Activated CD4-positive, alpha-beta T cell treated with anti-CD3 and anti-CD28 coated beads, Interleukin-2, amount 10 ng/mL, durations not matched to agents 7 days and 5 days (primary cell): Measurements from ENCODE around the gene RTN4RL1. TPM values are rescaled to one million over a fixed set of nuclear protein-coding genes. Genes with fewer than 3 reads are reported as not detected.

Experiments used
- CTCF ChIA-PET: fragments of 350-600 bp; sonication (Branson Sonifier 250); formaldehyde crosslinking; loops from one replicate; lab custom pipeline; 2021; ENCODE audit warnings: antibody characterized with exemption; lab: Charles Lee
- POLR2A ChIA-PET: fragments of 350-600 bp; sonication (Branson Sonifier 250); formaldehyde crosslinking; loops from one replicate; lab custom pipeline; 2021; ENCODE audit warnings: antibody characterized with exemption; lab: Charles Lee
- DNase-seq: peaks from one replicate; pipeline ENCODE4 v3.0.0-alpha.2; 2020
- H3K27ac Mint-ChIP-seq: one replicate; pipeline ENCODE4 v1.8.0; 2021; ENCODE audit warnings: mild to moderate bottlenecking, moderate library complexity, mixed read lengths
- H3K27me3 Mint-ChIP-seq: one replicate; pipeline ENCODE4 v1.8.0; 2021; ENCODE audit warnings: mixed read lengths
- H3K36me3 Mint-ChIP-seq: one replicate; pipeline ENCODE4 v1.8.0; 2021; ENCODE audit warnings: low read depth, mixed read lengths
- H3K4me1 Mint-ChIP-seq: one replicate; pipeline ENCODE4 v1.8.0; 2021; ENCODE audit warnings: mixed read lengths
- H3K4me3 Mint-ChIP-seq: one replicate; pipeline ENCODE4 v1.8.0; 2021; ENCODE audit warnings: mild to moderate bottlenecking, moderate library complexity, mixed read lengths
- H3K9me3 Mint-ChIP-seq: one replicate; pipeline ENCODE4 v1.8.0; 2021; ENCODE audit warnings: mixed read lengths
- total RNA-seq, 2 experiments: library from RNA; stranded (reverse); gene quantifications; one replicate each; pipeline ENCODE4 v1.2.3, GENCODE V29; 2021

Gene RTN4RL1
- total RNA-seq, 2 experiments from 2014 or later: 0.19 to 0.20 TPM

- no peaks in the 10 kb centered on the region for H3K27me3 Mint-ChIP-seq
- POLR2A ChIA-PET: no interaction called here
- no peak overlapping the region for H3K4me3 Mint-ChIP-seq
- no peak for DNase-seq
- H3K9me3 Mint-ChIP-seq: no peaks in the 10 kb centered on the region
- CTCF ChIA-PET: no interaction called here
- H3K27ac Mint-ChIP-seq: no peak overlapping the region
- no peaks in the 10 kb centered on the region for H3K36me3 Mint-ChIP-seq
- no peaks in the 10 kb centered on the region for H3K4me1 Mint-ChIP-seq
Measured at GRCh38 chr17:1951920-1952319, 73.2 kb downstream of the RTN4RL1 start.

GRCh38 chr17:1949754-1950153, 75.4 kb downstream of the RTN4RL1 start:
- no peaks in the 10 kb centered on the region for H3K36me3 Mint-ChIP-seq
- no peak overlapping the region for H3K27ac Mint-ChIP-seq
- DNase-seq: no peak
- no peaks in the 10 kb centered on the region for H3K4me1 Mint-ChIP-seq
- ChIA-PET CTCF (no interaction called here), POLR2A (no interaction called here)
- H3K4me3 Mint-ChIP-seq: no peak overlapping the region
- H3K9me3 Mint-ChIP-seq: no peaks in the 10 kb centered on the region
- H3K27me3 Mint-ChIP-seq: no peaks in the 10 kb centered on the region

DNA sequence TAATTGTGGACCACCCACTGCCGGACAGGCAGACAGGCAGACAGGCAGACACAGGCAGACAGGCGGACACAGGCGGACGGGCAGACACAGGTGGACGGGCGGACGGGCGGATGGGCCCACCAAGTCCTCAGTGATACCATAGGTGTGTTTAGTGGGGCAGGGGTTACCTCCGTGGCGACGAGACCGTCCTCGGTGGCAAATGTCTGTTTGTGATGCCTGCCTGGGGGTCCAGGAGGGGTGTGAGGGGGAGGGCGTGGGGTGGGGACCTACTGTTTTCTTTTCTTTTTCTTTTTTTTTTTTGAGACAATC, 76.7 kb downstream of the RTN4RL1 start:
- H3K27ac Mint-ChIP-seq: no peak overlapping the region
- DNase-seq: no peak
- H3K36me3 Mint-ChIP-seq: no peaks in the 10 kb centered on the region
- ChIA-PET POLR2A (interaction anchor here (0.7 kb wide), 1 partner anchor 102 kb away, joined by 3 read pairs; no protein-coding TSS in a partner anchor), CTCF (interaction anchor here (0.6 to 1.2 kb wide), 2 partner anchors 17 to 52 kb away, joined by 3 read pairs; no protein-coding TSS in a partner anchor)
- no peaks in the 10 kb centered on the region for H3K4me1 Mint-ChIP-seq
- H3K4me3 Mint-ChIP-seq: no peak overlapping the region
- no peaks in the 10 kb centered on the region for H3K27me3 Mint-ChIP-seq
- no peaks in the 10 kb centered on the region for H3K9me3 Mint-ChIP-seq

DNA sequence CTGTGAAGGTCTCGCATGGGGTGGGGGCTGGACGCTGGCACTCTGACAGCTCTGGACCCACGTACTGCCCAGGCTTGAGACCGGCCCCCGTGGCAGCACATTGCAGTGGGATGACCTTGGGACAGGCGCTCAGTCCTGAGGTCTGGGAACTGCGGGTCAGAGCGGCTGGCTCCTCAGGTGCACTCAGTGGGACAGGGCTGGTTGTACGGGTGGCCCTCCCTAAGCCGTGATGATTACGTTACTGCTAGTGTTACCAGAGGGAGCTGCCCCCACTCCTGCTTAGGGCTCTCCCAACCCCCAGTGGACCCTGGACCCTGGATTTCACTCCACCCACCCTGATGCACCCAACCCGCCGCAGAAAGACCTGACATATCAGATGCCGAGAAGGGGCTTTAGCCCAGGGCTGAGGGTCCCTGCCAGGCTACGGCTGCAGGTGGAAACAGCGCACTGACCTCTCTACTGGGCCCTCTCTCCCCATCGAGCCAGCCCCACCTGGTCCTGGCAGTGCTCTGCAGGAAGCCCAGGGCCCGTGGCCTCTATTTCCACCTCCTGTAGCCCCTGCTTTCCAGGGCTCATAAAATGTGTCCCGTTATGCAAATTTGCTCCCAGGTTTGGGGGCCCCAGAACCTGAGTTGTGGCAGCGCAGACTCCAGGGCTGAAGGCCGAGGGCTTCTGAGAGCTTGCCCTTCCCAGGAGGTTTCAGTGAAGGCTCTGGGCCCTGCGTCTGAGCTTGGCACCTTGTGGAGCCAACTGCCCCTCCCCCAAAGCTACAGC, 77.2 kb downstream of the RTN4RL1 start:
- Mint-ChIP-seq H3K27ac (no peak overlapping the region), H3K4me1 (no peaks in the 10 kb centered on the region), H3K4me3 (no peak overlapping the region), H3K27me3 (no peaks in the 10 kb centered on the region), H3K9me3 (no peaks in the 10 kb centered on the region), H3K36me3 (no peaks in the 10 kb centered on the region)
- CTCF ChIA-PET: interaction anchor here (1.1 to 1.2 kb wide), 2 partner anchors 18 to 37 kb away, joined by 3 read pairs; no protein-coding TSS in a partner anchor
- POLR2A ChIA-PET: no interaction called here
- DNase-seq: no peak

- no peak overlapping the region for H3K4me3 Mint-ChIP-seq
- POLR2A ChIA-PET: no interaction called here
- no peak overlapping the region for H3K27ac Mint-ChIP-seq
- CTCF ChIA-PET: interaction anchor here (1.1 kb wide), 1 partner anchor 38 kb away, joined by 3 read pairs; no protein-coding TSS in a partner anchor
- H3K9me3 Mint-ChIP-seq: no peaks in the 10 kb centered on the region
- no peaks in the 10 kb centered on the region for H3K4me1 Mint-ChIP-seq
- H3K36me3 Mint-ChIP-seq: no peaks in the 10 kb centered on the region
- no peaks in the 10 kb centered on the region for H3K27me3 Mint-ChIP-seq
- no peak for DNase-seq
Measured at GRCh38 chr17:1947229-1947742, 77.8 kb downstream of the RTN4RL1 start.

GRCh38 chr17:1946021-1946932, 78.9 kb downstream of the RTN4RL1 start:
- no peaks in the 10 kb centered on the region for H3K9me3 Mint-ChIP-seq
- ChIA-PET CTCF (no interaction called here), POLR2A (no interaction called here)
- H3K36me3 Mint-ChIP-seq: no peaks in the 10 kb centered on the region
- no peak overlapping the region for H3K27ac Mint-ChIP-seq
- no peaks in the 10 kb centered on the region for H3K4me1 Mint-ChIP-seq
- H3K27me3 Mint-ChIP-seq: no peaks in the 10 kb centered on the region
- no peak overlapping the region for H3K4me3 Mint-ChIP-seq
- no peak for DNase-seq

GRCh38 chr17:1945621-1946020, 79.5 kb downstream of the RTN4RL1 start:
- Mint-ChIP-seq H3K9me3 (no peaks in the 10 kb centered on the region), H3K36me3 (no peaks in the 10 kb centered on the region), H3K27me3 (no peaks in the 10 kb centered on the region), H3K4me1 (no peaks in the 10 kb centered on the region), H3K27ac (no peak overlapping the region), H3K4me3 (no peak overlapping the region)
- POLR2A ChIA-PET: no interaction called here
- CTCF ChIA-PET: no interaction called here
- no peak for DNase-seq

- Mint-ChIP-seq H3K36me3 (no peaks in the 10 kb centered on the region), H3K27ac (no peak overlapping the region), H3K4me3 (no peak overlapping the region), H3K4me1 (no peaks in the 10 kb centered on the region), H3K9me3 (no peaks in the 10 kb centered on the region), H3K27me3 (no peaks in the 10 kb centered on the region)
- POLR2A ChIA-PET: no interaction called here
- CTCF ChIA-PET: no interaction called here
- DNase-seq: no peak
Measured at GRCh38 chr17:1943436-1943831, 81.7 kb downstream of the RTN4RL1 start.

GRCh38 chr17:1942666-1943435, 82.3 kb downstream of the RTN4RL1 start:
- Mint-ChIP-seq H3K9me3 (no peaks in the 10 kb centered on the region), H3K4me3 (no peak overlapping the region), H3K4me1 (no peaks in the 10 kb centered on the region), H3K27ac (no peak overlapping the region), H3K27me3 (no peaks in the 10 kb centered on the region), H3K36me3 (no peaks in the 10 kb centered on the region)
- ChIA-PET POLR2A (no interaction called here), CTCF (interaction anchor here (0.5 kb wide), 2 partner anchors 79 to 258 kb away, joined by 3 read pairs; no protein-coding TSS in a partner anchor)
- no peak for DNase-seq

DNA sequence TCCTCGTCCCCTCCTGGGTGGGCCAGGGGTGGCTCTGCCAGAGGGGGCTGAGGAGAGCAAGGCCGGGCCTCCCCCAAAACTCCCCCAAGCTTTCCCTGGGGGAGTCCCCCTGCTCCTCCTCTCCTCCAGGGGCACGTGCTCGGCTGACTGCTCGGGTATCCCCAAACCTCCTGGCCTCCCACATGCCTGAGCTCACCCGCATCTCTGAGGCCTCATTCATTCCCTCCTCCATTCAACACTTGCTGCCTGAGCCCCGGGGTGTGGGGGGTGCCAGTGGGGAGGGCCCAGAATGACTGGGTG, 83.1 kb downstream of the RTN4RL1 start:
- Mint-ChIP-seq H3K4me3 (no peak overlapping the region), H3K9me3 (no peaks in the 10 kb centered on the region), H3K4me1 (no peaks in the 10 kb centered on the region), H3K27ac (no peak overlapping the region), H3K27me3 (no peaks in the 10 kb centered on the region), H3K36me3 (no peaks in the 10 kb centered on the region)
- DNase-seq: no peak
- CTCF ChIA-PET: interaction anchor here (0.5 kb wide), 1 partner anchor 259 kb away, joined by 3 read pairs; no protein-coding TSS in a partner anchor
- POLR2A ChIA-PET: no interaction called here

- ChIA-PET CTCF (no interaction called here), POLR2A (no interaction called here)
- Mint-ChIP-seq H3K27ac (no peak overlapping the region), H3K27me3 (no peaks in the 10 kb centered on the region), H3K4me1 (no peaks in the 10 kb centered on the region), H3K4me3 (no peak overlapping the region), H3K9me3 (no peaks in the 10 kb centered on the region), H3K36me3 (no peaks in the 10 kb centered on the region)
- no peak for DNase-seq
Measured at GRCh38 chr17:1941272-1942065, 83.7 kb downstream of the RTN4RL1 start.

DNA sequence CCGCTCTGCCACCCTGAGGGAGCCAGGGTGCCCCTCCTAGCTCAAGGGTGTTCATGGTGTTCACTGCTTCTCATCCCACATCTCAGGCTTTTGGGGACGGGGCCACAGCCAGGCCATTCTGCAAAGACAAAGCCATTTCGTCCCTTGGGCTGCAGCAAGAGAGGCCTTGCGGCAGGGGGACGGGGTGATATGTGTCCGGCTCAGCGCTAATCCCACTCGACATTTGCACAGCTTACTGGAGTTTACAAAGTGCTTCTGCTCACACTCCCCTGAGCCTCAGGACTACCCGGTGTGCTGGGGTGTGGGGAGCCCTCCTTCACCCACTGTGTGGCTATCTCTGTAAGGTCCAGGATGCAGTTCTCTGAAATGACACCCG, 84.3 kb downstream of the RTN4RL1 start:
- Mint-ChIP-seq H3K4me1 (no peaks in the 10 kb centered on the region), H3K9me3 (no peaks in the 10 kb centered on the region), H3K27me3 (no peaks in the 10 kb centered on the region), H3K36me3 (no peaks in the 10 kb centered on the region), H3K4me3 (no peak overlapping the region), H3K27ac (no peak overlapping the region)
- DNase-seq: no peak
- ChIA-PET POLR2A (no interaction called here), CTCF (no interaction called here)
